Measurements from ENCODE around the gene SULT2A1. TPM values are rescaled to one million over a fixed set of nuclear protein-coding genes. Genes with fewer than 3 reads are reported as not detected.
"Not testable (repeated sequence)": the region's sequence is repeated elsewhere in the genome, so short reads cannot be mapped to it uniquely, and the experiment has no call there.

SULT2A1 gene, protein sequence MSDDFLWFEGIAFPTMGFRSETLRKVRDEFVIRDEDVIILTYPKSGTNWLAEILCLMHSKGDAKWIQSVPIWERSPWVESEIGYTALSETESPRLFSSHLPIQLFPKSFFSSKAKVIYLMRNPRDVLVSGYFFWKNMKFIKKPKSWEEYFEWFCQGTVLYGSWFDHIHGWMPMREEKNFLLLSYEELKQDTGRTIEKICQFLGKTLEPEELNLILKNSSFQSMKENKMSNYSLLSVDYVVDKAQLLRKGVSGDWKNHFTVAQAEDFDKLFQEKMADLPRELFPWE
- total RNA-seq: not detected
- long read RNA-seq: 0 reads

DNA sequence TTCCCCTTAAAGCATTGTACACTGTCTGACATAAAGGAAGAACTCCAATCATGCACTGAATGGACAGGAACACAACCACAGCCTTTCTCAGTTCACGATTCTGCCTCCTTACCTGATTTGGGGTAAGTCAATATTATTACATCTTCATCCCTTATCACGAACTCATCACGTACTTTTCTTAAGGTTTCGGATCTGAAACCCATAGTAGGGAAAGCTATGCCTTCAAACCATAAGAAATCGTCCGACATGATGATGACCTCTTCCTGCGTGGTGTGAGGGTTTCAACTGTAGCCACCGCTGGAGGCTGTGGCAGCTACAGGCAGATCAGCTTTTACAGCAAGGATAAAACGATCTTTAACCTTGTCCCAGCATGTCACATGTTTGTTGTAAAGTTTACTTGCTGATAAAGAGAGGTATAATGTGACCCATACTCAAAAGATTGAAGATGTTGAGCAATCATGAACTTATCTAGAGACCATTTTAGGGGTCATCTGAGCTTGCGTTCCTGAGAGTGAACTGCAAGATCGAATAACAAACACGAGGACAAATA lies at the start of gene SULT2A1:
Gene SULT2A1, minus strand, starts transcription at position 306 of the 550 bp plus-strand sequence. Its CDS starts 58 bp downstream, at position 248.
- intact Hi-C loops (cut with DNase I): no loop called here
- no peak for ATAC-seq
- TF ChIP-seq, protein P1, sequence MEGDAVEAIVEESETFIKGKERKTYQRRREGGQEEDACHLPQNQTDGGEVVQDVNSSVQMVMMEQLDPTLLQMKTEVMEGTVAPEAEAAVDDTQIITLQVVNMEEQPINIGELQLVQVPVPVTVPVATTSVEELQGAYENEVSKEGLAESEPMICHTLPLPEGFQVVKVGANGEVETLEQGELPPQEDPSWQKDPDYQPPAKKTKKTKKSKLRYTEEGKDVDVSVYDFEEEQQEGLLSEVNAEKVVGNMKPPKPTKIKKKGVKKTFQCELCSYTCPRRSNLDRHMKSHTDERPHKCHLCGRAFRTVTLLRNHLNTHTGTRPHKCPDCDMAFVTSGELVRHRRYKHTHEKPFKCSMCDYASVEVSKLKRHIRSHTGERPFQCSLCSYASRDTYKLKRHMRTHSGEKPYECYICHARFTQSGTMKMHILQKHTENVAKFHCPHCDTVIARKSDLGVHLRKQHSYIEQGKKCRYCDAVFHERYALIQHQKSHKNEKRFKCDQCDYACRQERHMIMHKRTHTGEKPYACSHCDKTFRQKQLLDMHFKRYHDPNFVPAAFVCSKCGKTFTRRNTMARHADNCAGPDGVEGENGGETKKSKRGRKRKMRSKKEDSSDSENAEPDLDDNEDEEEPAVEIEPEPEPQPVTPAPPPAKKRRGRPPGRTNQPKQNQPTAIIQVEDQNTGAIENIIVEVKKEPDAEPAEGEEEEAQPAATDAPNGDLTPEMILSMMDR (IDR thresholded peaks at IDR 0.05): no peak

DNA sequence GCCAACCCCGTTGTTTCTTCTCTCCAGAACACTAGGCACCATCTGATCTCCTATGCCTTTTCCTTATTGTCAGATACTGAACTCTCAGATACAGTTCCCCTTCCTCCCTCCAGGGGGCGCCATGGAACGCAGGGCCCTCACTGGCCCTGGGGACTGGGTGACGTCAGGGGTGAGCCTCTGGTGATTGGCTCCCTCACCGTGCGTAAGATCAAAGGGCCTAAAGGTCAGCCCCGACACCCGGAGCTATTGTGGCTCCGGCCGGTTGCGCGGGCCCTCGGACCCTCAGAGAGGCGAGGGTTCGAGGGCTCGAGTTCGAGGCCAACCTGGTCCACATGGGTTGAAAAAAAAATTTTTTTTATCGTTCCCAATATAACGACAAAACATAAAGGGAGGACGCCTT lies 42.5 kb upstream of the SULT2A1 start:
- H3K27me3 ChIP-seq; intact Hi-C loops (cut with DNase I): not testable (repeated sequence)

More for the DNA sequence above, at the start of gene SULT2A1:
- no peaks in the 10 kb centered on the region for H3K36me3 ChIP-seq
- no peak within 1 kb of the TSS for H3K4me3 ChIP-seq
- H3K4me1 ChIP-seq: no peaks in the 10 kb centered on the region
- no peak for DNase-seq
- no peaks in the 10 kb centered on the region for H3K9me3 ChIP-seq
- no peaks in the 10 kb centered on the region for H3K27me3 ChIP-seq
- no peak within 1 kb of the TSS for H3K27ac ChIP-seq

GRCh38 chr19:47920107-47920506 lies 34.0 kb upstream of the SULT2A1 start:
- ATAC-seq; DNase-seq; intact Hi-C loops (cut with DNase I); H3K9me3 ChIP-seq; H3K27me3 ChIP-seq; H3K27ac ChIP-seq; H3K36me3 ChIP-seq; H3K4me1 ChIP-seq; H3K4me3 ChIP-seq: not testable (repeated sequence)
- TF ChIP-seq, protein P1 (IDR thresholded peaks at IDR 0.05): peak; percentile 41

More for the DNA sequence above, 42.5 kb upstream of the SULT2A1 start:
- H3K36me3 ChIP-seq, H3K27ac ChIP-seq, H3K4me3 ChIP-seq, ATAC-seq, DNase-seq, H3K9me3 ChIP-seq, H3K4me1 ChIP-seq: not testable (repeated sequence)

- DNase-seq; intact Hi-C loops (cut with DNase I); ATAC-seq; H3K4me1 ChIP-seq; H3K36me3 ChIP-seq; H3K9me3 ChIP-seq; H3K27ac ChIP-seq; H3K4me3 ChIP-seq; H3K27me3 ChIP-seq: not testable (repeated sequence)
Observed at GRCh38 chr19:47910191-47910590, 24.1 kb upstream of the SULT2A1 start.

DNA sequence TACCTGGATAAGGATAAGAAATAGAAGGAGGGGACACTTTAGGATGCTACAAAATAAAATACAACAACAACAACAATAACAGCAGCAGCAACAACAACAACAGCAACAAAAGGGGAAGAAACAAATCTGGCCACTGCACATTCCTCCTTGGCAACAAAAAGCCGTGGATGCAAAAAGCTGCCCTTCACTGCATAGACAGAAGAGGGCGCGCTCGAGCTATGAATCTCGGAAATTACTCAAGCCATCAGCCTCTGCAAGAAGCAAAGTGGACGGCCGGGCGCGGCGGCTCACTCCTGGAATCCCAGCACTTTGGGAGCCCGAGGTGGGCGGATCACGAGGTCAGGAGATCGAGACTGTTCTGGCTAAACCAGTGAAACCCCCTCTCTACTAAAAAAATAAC lies 23.2 kb upstream of the SULT2A1 start:
- H3K4me3 ChIP-seq; H3K36me3 ChIP-seq; H3K27me3 ChIP-seq; intact Hi-C loops (cut with DNase I); ATAC-seq; H3K9me3 ChIP-seq; H3K4me1 ChIP-seq; H3K27ac ChIP-seq: not testable (repeated sequence)
- peak; percentile 79 for DNase-seq
- TF ChIP-seq, protein P1 (IDR thresholded peaks at IDR 0.05): peak; percentile 44

DNA sequence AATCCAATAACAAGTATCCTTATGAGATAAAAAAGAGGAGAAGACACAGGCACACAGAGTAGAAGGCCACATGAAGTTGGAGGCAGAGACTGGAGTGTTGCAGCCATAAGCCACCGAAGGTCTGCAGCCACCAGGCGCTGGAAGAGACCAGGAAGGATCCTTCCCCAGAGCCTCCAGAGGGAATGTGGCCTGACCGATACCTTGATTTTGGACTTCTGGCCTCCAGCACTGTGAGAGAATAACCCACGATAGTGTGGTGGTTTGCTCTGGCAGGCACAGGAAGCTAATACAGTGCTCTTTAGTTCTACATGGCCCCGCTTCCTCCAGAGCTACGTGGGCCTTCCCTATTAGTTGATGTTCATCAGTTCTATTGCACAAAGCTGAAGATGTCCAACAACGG lies 15.3 kb upstream of the SULT2A1 start:
- no peak for ATAC-seq
- H3K9me3 ChIP-seq: no peaks in the 10 kb centered on the region
- H3K27me3 ChIP-seq: peaks cover 6% of the 10 kb centered on the region
- H3K4me3 ChIP-seq: no peak overlapping the region
- TF ChIP-seq, protein P1 (IDR thresholded peaks at IDR 0.05): no peak
- no peak overlapping the region for H3K27ac ChIP-seq
- H3K4me1 ChIP-seq: no peaks in the 10 kb centered on the region
- H3K36me3 ChIP-seq: no peaks in the 10 kb centered on the region
- intact Hi-C loops (cut with DNase I): no loop called here
- no peak for DNase-seq

Data from upper lobe of right lung (tissue), 1 donor.